Hematopoietic multipotent progenitor cell treated with erythropoietin and hydrocortisone succinate and interleukin-3 and kit ligand, for 17 days (in vitro differentiated cells): Measurements from ENCODE around the gene SLC27A4.
"Not testable (repeated sequence)": the region's sequence is repeated elsewhere in the genome, so short reads cannot be mapped to it uniquely, and the experiment has no call there.

ENCODE experiments used
- DNase-seq: peaks from one replicate; pipeline ENCODE4 v3.0.0-alpha.2; 2015; ENCODE audit warnings: low spot score

The SLC27A4 gene

GRCh38 chr9:128324401-128324800 is 15.9 kb upstream of the SLC27A4 start:
- no peak for DNase-seq

- no peak for DNase-seq
Observed at GRCh38 chr9:128325629-128326028, 14.7 kb upstream of the SLC27A4 start.

- no peak for DNase-seq
Observed at GRCh38 chr9:128333451-128333869, 6.9 kb upstream of the SLC27A4 start.

GRCh38 chr9:128335161-128335560 is 5.2 kb upstream of the SLC27A4 start:
- no peak for DNase-seq

GRCh38 chr9:128335914-128336313 is 4.4 kb upstream of the SLC27A4 start:
- DNase-seq, result no peak

- DNase-seq, result no peak
Observed at GRCh38 chr9:128337936-128338335, 2.4 kb upstream of the SLC27A4 start.

GRCh38 chr9:128338852-128339614 is 1.3 kb upstream of the SLC27A4 start:
- DNase-seq, result not testable (repeated sequence)

GRCh38 chr9:128340691-128341434 is 536 bp downstream of the SLC27A4 start:
- no peak for DNase-seq

GRCh38 chr9:128341435-128341849 is 1.1 kb downstream of the SLC27A4 start:
- peak; percentile 60 for DNase-seq

GRCh38 chr9:128342971-128343680 is 2.8 kb downstream of the SLC27A4 start:
- DNase-seq, result no peak

GRCh38 chr9:128343855-128344254 is 3.5 kb downstream of the SLC27A4 start:
- no peak for DNase-seq

- DNase-seq, result no peak
Observed at GRCh38 chr9:128344931-128345605, 4.7 kb downstream of the SLC27A4 start.

- no peak for DNase-seq
Observed at GRCh38 chr9:128349125-128349524, 8.8 kb downstream of the SLC27A4 start.

GRCh38 chr9:128349772-128350171 is 9.4 kb downstream of the SLC27A4 start:
- no peak for DNase-seq

- DNase-seq, result no peak
Observed at GRCh38 chr9:128355451-128355850, 15.1 kb downstream of the SLC27A4 start.

- DNase-seq, result no peak
Observed at GRCh38 chr9:128358090-128358489, 17.8 kb downstream of the SLC27A4 start.

- no peak for DNase-seq
Observed at GRCh38 chr9:128358861-128359260, 18.5 kb downstream of the SLC27A4 start.

- DNase-seq, result no peak
Observed at GRCh38 chr9:128360826-128361225, 20.5 kb downstream of the SLC27A4 start.

GRCh38 chr9:128361296-128361985 is 21.1 kb downstream of the SLC27A4 start:
- DNase-seq, result no peak

GRCh38 chr9:128361986-128362646 is 21.8 kb downstream of the SLC27A4 start:
- DNase-seq, result peak; percentile 81

- no peak for DNase-seq
Observed at GRCh38 chr9:128362774-128363173, 22.4 kb downstream of the SLC27A4 start.
